Colonic mucosa (tissue), 4 donors: Measurements from ENCODE around the gene SUMO2. TPM values are rescaled to one million over a fixed set of nuclear protein-coding genes. Genes with fewer than 3 reads are reported as not detected.

Experiments used
- DNase-seq: peaks from one replicate; pipeline ENCODE4 v3.0.0-alpha.2; 2020
- H3K27ac ChIP-seq: fragments of 200-600 bp; one replicate; pipeline ENCODE4 v1.8.0; 2021
- H3K27me3 ChIP-seq: fragments of 200-600 bp; one replicate; pipeline ENCODE4 v1.8.0; 2021
- H3K36me3 ChIP-seq: fragments of 200-600 bp; one replicate; pipeline ENCODE4 v1.8.0; 2021
- H3K4me1 ChIP-seq: fragments of 200-600 bp; one replicate; pipeline ENCODE4 v1.8.0; 2021; ENCODE audit warnings: mild to moderate bottlenecking
- H3K4me3 ChIP-seq: fragments of 200-600 bp; one replicate; pipeline ENCODE4 v1.8.0; 2021
- H3K9ac ChIP-seq, 2 donors: one replicate each; pipeline ENCODE4 v1.7.0; 2013; ENCODE audit warnings: control low read depth in 2 of 2, low read depth in 2 of 2, low read length in 2 of 2
- H3K9me3 ChIP-seq: fragments of 200-600 bp; one replicate; pipeline ENCODE4 v1.8.0; 2021
- CTCF ChIP-seq: fragments of 200-600 bp; IDR thresholded peaks from one replicate; pipeline ENCODE4 v1.8.0; 2022; ENCODE audit warnings: antibody characterized with exemption, mild to moderate bottlenecking
- intact Hi-C: fragments of 100-400 bp; cut with DNase I; formaldehyde crosslinking; loops from one replicate; pipeline ENCODE4 v1.14.1; 2022
- total RNA-seq, 2 donors: library from RNA; stranded (reverse); fragmentation: NEBNext Ultra II Directional in 1 of 2; extraction: Animal tissue kit (Norgen Biotek cat#: 25700) in 1 of 2; gene quantifications; one replicate each; pipeline ENCODE4 v1.2.1, GENCODE V29; 2021
- donor health status: healthy.
- donor health status: DM: no; HTN: no; CAD: no.
- donor health status: DM: no; HTN: no; CAD: no.

SUMO2 gene
- total RNA-seq, 2 donors from 2014 or later, result 298 to 319 TPM

- intact Hi-C loops, result no loop called here
- no peaks in the 10 kb centered on the region for H3K9me3 ChIP-seq
- no peak for DNase-seq
- H3K36me3 ChIP-seq, result no peaks in the 10 kb centered on the region
- no peak for TF ChIP-seq CTCF
- no peak overlapping the region for H3K9ac ChIP-seq
- H3K27ac ChIP-seq, result no peak overlapping the region
- no peak overlapping the region for H3K4me3 ChIP-seq
- H3K4me1 ChIP-seq, result no peaks in the 10 kb centered on the region
- no peaks in the 10 kb centered on the region for H3K27me3 ChIP-seq
These were observed 12.1 kb upstream of the SUMO2 start for GRCh38 chr17:75194879-75195278.

- H3K27me3 ChIP-seq, result no peaks in the 10 kb centered on the region
- TF ChIP-seq CTCF, result no peak
- H3K9me3 ChIP-seq, result no peaks in the 10 kb centered on the region
- no peaks in the 10 kb centered on the region for H3K36me3 ChIP-seq
- H3K4me1 ChIP-seq, result no peaks in the 10 kb centered on the region
- H3K27ac ChIP-seq, result no peak overlapping the region
- H3K4me3 ChIP-seq, result no peak overlapping the region
- no peak overlapping the region for H3K9ac ChIP-seq
- intact Hi-C loops, result no loop called here
- no peak for DNase-seq
These were observed 8.8 kb upstream of the SUMO2 start for GRCh38 chr17:75191584-75191983.

GRCh38 chr17:75188614-75189013, 5.9 kb upstream of the SUMO2 start:
- no peak for TF ChIP-seq CTCF
- H3K4me3 ChIP-seq, result no peak overlapping the region
- H3K27ac ChIP-seq, result no peak overlapping the region
- no peaks in the 10 kb centered on the region for H3K9me3 ChIP-seq
- H3K36me3 ChIP-seq, result no peaks in the 10 kb centered on the region
- H3K9ac ChIP-seq, result no peak overlapping the region
- DNase-seq, result no peak
- intact Hi-C loops, result no loop called here
- no peaks in the 10 kb centered on the region for H3K27me3 ChIP-seq
- H3K4me1 ChIP-seq, result no peaks in the 10 kb centered on the region

GRCh38 chr17:75183999-75184884, 1.5 kb upstream of the SUMO2 start:
- H3K27ac ChIP-seq, result peak overlapping the region; percentile 99
- H3K4me1 ChIP-seq, result peaks cover 3% of the 10 kb centered on the region
- no peak overlapping the region for H3K4me3 ChIP-seq
- no peak overlapping the region for H3K9ac ChIP-seq
- intact Hi-C loops, result no loop called here
- H3K9me3 ChIP-seq, result no peaks in the 10 kb centered on the region
- no peaks in the 10 kb centered on the region for H3K36me3 ChIP-seq
- DNase-seq, result no peak
- TF ChIP-seq CTCF, result no peak
- H3K27me3 ChIP-seq, result no peaks in the 10 kb centered on the region

- Histone ChIP-seq H3K4me3 (peak overlapping the region; percentile 94), H3K9me3 (no peaks in the 10 kb centered on the region), H3K27me3 (no peaks in the 10 kb centered on the region), H3K4me1 (peaks cover 3% of the 10 kb centered on the region), H3K9ac (peak overlapping the region; percentile 93 to 94), H3K27ac (peak overlapping the region; percentile 99), H3K36me3 (no peaks in the 10 kb centered on the region)
- intact Hi-C loops, result no loop called here
- peak; percentile 30 for TF ChIP-seq CTCF
- DNase-seq, result no peak
These were observed 515 bp downstream of the SUMO2 start for GRCh38 chr17:75182319-75182568.
